Measurements from ENCODE around the gene AZIN2.
"Not testable (repeated sequence)": the region's sequence is repeated elsewhere in the genome, so short reads cannot be mapped to it uniquely, and the experiment has no call there.

The AZIN2 gene

DNA sequence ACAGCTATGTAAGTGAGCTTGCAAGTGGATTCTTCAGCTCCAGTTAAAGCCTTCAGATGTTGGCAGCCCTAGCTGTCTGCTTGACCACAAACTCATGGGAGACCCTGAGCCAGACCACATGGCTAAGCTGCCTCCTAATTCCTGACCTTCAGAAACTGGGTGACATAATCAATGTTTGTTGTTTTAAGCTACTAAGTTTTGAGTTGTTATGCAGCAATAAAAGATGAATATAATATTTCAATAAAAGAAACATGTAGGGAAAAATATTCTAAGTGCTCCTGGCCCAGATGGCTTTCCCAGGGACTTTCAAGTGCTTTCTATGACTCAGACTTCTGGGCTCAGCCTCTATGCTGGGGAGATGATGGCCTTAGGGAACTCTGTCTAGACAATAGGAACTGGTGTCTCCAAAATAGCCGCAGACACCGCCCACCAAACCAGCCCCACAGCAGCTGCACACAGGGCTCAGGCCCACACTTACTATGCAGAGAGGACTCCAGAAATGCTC, 20.3 kb upstream of the AZIN2 start:
- no peak for DNase-seq

DNA sequence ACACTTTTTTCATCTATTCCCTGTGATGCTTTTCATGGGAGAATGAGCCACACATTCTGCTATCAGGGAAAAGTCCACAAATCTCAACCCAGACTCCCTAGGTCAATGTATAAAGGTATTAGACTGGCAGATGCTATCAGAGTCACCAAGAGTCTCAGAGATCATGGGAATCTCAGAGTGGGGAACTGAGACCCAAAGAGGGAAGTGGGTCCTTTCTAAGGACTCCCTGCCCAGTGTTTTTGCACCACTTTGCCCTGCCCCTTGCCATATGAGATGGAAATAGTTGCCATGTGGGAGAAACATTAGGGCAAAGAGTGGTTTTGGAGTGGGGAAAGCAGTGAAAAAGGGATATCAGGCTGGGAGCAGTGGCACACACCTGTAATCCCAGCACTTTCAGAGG, 19.1 kb upstream of the AZIN2 start:
- DNase-seq, result no peak

DNA sequence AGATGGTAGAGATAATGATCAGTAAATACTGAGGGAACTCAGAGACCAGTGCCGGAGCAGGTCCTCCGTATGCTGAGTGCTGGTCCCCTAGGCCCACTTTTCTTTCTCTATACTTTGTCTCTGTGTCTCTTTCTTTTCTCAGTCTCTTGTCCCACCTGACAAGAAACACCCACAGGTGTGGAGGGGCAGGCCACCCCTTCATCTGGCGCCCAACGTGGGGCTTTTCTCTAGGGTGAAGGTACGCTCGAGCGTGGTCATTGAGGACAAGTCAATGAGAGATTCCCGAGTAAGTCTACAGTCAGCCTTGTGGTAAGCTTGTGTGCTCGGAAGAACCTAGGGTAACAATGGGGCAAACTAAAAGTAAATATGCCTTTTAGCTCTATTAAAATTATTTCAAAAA, 16.7 kb upstream of the AZIN2 start:
- not testable (repeated sequence) for DNase-seq

DNA sequence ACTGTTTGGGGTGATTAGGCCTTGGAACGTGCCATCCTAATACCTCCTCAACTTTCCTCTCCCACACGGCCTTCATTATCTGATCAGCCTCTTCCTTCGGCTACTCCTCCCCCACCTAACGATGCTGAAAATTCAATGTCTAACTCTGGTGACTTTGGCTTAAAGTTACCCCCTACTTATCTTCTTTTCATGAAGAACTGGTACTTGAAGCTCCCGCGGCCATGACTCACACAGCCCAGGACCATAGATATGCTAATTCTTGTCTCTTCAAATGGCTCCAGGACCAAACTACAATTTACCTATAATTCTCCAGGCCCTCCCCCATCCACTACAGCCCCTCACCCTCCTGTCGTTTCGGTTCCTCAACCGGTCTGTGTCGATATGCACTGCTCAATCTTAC, 15.7 kb upstream of the AZIN2 start:
- no peak for DNase-seq

DNA sequence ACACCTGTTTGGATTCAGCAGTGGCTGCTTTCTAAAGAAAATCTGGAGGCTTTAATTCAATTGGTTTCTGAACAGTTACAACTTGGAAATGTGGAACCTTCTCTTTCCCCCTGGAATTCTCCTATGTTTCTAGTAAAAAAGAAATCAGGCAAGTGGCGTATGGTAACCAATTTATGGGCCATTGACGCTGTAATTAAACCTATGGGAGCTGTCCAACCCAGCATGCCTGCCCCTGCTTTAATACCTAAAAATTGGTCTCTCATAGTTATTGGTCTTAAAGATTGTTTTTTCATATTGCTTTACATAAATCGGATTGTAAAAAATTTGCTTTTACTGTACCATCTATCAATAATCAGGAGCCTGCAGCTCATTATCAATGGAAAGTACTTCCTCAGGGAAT, 14.5 kb upstream of the AZIN2 start:
- not testable (repeated sequence) for DNase-seq

DNA sequence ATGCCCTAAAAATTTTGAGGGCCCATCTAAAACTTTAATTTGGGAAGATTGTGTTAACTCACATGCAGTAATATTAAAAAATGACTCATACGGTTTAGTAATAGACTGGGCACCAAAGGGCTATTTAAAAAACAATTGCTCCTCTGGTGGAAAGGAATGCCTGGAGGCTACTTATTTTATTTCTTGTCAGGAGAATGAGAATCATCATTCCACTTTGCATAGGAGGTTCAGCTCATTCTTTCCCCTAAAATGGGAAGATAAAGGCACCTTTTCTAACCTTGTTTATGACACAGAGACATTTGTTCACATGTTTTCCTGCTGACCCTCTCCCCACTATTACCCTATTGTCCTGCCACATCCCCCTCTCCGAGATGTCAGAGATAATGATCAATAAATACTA, 12.8 kb upstream of the AZIN2 start:
- DNase-seq, result not testable (repeated sequence)

DNA sequence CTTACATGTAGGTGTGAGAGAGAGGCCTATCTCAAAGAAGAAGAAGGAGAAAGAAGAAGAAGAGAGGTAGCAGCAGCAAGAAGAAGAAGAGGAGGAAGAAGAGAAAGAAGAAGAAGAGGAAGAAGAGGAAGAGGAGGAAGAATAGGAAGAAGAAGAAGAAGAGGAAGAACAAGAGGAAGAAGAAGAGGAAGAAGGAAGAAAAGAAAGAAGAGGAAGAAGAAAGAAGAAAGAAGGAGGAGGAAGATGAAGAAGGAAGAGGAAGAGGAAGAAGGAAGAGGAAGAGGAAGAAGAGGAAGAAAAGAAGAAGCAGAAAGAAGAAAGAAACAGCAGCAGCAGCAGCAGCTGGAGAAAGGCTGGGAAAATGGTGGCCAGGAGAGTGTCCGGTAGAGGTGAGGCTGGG, 10.3 kb upstream of the AZIN2 start:
- DNase-seq, result no peak

DNA sequence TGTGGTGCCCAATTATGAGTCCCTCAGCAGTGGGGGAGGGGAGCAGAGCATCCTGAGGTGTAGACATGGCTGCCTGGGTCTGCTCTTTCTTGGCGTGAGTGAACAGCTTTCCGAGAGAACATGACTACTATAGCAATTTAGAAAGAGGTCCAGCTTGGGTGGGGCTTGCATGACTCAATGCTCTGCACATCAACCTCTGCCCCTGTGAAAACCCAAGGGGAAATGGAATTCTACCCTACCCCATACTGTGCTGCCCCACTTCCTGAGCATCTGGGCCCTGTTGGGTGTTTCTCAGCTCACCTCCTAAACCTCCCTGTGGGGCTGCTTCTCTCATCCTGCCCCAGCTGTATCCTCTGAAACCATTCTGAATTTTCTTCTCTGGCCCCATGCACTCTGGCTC, 8.2 kb upstream of the AZIN2 start:
- no peak for DNase-seq

DNA sequence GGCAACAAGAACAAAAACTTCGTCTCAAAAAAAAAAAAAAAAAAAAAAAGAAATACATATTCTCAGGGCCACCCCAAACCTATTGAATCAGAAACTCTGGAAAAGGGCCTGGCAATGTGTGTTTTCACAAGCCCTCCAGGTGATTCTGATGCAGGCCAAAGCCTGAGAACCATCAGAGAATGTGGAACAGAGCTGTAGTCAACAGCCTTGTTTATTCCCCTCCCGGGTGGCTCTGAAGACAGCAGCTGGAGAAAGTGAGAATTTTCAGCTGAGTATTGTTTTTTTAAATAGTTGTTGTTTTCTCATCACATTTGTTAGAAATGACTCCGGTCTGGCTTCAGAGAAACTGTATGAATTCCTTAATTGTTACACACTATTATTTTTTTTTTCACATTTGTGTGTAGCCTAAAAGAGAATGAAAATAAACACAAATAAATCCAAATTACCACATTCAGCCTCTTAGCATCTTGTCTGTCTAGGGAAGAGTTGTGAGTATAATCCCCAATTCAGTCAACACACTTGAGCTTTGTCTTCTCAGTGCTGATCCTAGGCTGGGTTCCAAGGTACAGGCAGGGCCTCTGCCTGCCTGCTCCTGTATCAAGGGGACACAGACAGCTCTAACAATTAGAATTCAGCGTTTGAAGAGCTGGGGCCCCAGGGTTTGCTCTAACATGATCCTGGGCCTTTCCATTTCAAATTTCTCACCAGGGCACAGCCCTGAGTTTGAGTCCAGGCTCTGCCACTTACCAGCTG, 6.6 kb upstream of the AZIN2 start:
- DNase-seq, result no peak

DNA sequence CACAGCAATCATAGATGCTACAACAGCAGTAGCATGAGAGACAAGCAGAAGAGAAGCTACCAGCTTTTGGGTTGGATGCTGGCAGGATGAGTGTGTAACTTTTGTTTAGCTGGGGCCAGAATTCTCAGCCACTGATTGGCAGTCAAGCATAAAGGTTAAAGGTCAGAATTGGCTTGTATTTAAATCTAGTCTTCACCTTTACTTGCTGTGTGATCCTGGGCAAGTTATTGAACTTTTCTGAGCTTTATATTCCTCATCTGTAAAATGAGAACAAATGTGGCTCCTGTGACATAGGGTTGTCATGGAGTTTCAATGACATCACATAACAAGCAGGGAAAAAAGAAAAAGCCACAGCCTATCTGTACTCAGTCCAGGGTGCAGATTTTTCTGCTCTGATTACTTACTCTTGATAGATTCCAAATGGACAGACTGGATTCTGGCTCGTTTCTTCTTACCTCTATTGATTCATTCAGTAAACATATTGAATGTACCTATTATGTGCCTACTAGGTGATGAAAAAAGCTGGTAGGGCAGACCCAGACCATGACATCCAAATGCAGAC, 2.8 kb upstream of the AZIN2 start:
- no peak for DNase-seq

DNA sequence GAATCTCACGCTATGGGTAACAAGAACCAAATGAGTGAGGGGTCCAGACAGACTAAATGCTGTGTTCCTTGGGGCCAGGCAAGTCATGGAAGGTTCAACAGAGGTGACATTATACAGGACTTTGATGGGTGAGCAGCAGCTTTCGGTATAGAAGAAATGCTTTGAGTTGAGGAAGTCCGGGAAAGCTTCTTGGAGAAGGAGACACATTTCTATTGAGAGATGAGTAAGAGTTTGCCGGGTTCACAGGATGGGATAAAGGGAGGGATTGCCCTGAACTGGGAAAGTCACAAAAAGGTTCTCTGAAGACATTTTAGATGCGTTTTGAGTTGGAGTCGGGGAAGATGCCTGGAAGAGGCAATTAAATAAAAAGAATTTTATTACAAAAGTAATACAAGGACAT, 580 bp upstream of the AZIN2 start:
- DNase-seq, result no peak

DNA sequence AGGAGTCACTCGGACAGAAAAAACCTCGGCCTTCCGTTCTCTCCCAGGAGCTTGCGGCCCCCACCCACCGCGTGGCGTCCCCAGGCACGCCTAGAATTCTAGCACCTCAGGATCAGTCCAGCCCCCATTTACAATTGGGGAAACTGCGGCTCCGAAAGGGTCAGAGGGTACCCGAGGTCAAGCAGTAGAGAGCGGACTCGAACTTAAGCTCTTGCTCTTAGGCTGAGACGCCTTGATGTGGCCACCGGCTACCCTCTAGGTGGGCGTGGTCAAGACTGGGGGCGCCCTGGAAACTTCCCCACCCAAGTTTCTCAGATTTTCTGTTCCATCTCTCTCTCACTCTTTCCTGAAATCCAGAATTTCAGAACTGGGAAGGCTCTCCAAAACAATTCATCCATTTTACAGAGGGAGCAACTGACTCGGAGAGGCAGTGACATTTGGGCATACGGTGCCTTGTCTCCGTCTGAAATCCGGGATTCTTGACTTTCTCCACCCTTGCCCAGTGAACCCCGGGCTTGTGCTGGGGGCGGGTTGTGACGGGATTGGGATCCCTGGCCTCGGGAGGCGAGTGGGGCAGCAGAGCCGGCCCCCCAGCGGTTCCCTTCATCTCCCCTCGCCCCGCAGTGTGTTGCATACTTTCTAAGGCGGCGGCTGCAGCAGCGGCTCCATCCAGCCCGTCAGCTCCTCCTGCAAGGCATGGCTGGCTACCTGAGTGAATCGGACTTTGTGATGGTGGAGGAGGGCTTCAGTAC, 777 bp downstream of the AZIN2 start:
- no peak for DNase-seq

DNA sequence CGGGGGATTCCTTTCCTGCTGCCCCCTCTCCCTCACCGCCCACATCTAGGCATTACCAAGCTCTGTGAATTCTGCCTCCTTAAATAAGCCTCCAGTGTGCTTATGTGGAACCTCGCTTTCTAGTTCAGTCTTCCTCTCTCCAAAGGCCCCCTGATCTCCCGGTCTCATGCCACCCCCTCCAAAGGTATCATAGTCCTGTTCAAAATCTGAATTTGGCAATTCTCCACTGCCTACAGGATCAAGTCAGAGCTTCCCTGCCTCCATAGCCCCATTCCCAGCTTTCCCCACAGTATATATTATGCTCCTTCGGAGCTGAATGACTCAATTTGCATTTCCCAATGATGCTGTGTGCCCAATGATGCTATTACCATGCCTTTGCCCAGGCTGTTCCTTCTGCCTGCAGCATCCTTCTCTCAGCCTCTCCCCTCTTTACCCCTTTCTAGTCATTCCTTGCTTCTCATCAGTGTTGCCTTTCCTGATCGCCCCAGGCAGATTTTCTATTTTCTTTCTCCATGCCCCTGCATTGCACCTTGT, 1.7 kb downstream of the AZIN2 start:
- DNase-seq, result no peak

DNA sequence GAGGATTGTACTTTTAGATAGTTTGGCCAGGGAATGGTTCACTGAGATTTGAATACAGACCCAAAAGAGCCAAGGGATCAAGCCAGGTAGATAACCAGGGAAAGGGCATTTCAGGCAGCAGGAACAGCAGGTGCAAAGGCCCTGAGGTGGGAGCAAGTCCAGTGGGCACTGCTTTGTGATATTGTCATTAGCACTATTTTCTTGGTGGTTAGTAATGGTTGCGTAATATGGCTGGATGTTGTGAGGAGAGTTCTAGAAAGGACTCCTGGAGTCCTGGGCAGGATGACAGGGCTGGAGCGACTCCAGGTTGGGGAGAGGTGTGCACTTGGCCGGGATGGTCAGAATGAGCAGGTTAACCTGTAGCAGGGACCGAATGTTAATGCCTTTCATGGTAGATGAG, 4.4 kb downstream of the AZIN2 start:
- no peak for DNase-seq

DNA sequence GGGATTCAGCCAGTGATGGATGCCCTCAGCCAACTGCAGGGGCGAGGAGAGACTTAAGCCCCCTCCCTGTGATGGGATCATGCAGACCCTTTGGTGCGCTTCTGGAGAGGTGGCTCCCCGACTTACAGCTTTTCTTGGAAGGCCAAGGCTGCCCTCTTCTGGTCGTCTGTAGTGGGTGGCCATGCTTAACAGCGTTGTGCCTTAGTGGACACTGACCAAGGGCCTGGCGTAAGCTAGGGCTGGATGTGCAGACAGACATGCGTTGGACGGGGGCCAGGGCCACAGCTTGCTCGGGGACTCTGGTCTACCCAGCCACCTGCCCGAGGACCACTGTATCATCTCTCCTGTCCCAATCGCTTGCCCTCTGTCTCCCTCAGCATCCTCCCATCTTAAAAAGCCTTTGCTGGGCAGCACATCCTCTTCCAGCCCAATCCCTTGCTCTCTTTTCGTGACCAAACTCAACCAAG, 5.5 kb downstream of the AZIN2 start:
- peak; percentile 33 to 78 for DNase-seq

DNA sequence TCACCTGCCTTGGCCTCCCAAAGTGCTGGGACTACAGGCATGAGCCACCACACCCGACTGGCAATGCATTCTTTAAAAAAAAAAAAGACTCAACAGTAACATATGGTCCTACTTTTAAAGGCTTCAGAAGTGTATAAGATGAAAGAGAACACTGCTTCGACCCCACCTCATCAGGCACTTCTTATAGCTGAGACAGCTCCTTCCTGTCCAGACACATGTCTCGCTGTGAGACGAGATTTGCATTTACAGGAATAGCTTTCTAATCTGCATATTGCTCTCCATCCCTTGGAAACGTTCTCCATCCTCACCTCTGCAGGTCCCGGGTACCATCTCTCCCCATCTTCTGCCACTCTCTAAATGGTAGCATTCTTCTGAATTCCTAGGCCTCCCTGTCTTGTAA, 6.7 kb downstream of the AZIN2 start:
- DNase-seq, result no peak

DNA sequence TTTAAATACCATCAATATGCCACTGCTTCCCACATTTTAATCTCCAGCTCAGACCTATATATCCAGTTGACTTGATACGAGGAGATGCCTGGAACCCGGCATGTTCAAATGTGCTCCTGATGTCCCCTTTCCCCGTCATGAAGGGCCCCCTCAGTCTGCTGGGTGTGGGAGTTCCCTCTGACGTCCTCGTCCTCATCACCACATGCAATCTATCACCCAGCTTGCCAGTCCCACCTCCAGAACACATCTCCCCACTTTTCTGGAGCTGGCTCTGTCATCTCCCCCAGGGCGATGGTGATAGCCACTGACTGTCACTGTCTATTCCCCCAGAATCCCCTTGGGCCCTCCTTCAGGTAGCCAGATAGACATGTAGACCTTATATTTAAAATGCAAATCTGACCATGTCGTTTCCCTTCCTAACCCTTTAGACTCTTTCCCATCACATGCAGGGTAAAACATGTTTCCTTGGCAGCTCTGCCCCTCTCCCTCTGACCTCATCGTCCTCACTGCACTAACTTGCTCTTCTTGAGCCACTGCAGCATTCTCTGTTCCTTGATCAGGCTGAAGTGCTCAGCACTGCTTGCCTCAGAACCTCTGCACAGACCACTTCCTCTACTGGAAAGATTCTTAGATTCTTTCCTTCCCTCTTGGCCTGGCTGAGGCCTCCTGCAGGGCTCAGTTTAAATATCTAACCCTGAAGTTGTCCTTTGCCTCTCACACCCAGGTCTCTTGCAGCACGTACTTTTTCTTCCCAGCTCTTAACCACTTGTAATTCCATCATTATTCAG, 7.4 kb downstream of the AZIN2 start:
- no peak for DNase-seq

DNA sequence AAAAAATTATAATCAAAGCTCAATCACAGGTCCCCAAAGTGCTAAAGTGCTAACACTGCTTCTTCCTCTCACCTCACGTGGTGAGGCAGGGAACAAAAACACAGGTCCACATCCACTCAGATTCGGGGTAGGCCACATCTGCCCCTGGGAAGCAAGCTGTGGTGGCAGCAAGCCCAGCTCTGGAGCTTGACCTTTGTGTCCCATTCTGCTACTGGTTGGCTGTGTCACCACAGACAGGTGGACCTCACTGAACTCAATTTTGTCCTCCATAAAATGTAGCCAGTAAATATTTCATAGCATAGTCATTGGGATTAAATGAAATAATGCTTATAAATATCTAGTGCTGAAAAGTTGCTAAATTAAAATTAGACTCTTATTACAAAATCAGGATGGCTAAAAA, 8.5 kb downstream of the AZIN2 start:
- DNase-seq, result no peak

DNA sequence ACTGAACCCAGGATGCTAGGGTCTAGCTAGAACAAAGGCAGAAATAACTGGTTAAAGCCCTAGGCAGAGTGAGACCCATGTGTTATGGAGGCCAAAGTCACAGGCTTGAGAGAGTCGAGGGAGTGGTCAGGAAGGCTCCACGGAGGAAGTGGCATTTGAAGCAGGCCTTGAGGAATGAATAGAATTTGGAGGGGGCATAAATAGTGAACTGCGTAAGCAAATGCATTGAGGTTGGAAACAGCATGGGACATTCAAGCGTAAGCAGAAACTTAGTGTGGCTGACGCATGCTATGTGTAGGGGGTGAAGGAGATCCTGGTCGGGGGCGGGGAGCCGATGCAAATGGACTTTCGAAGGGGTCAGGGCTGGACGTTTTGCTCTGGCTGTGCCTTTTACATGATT, 11.5 kb downstream of the AZIN2 start:
- DNase-seq, result no peak

DNA sequence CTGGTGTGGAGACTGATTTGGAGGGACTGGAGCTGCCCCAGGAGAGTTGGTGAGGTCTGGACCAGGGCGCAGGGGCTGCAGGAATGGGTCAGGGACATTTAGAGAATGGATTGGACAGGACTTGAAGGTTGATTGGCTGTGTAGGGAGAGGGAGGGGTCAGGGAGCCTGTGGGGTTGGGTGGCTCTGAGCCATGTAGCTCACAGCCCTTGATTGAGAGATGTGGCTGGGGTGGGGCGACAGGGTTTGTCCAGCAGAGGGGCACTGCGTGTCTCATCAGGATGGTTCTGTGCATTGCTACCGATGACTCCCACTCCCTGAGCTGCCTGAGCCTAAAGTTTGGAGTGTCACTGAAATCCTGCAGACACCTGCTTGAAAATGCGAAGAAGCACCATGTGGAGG, 12.1 kb downstream of the AZIN2 start:
- DNase-seq, result no peak

DNA sequence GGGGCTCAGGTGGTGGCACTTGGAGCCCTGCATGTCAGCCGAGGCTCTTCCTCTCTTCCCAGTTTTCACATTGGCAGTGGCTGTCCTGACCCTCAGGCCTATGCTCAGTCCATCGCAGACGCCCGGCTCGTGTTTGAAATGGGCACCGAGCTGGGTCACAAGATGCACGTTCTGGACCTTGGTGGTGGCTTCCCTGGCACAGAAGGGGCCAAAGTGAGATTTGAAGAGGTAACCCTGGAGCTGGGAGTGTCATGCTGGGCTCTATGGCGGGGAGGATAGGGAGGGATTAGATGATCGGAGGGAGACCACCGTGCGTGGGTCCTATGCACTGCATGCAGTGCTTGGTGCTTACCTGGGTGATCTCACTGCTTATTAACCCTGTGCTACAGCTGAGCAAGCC, 13.5 kb downstream of the AZIN2 start:
- DNase-seq, result no peak

DNA sequence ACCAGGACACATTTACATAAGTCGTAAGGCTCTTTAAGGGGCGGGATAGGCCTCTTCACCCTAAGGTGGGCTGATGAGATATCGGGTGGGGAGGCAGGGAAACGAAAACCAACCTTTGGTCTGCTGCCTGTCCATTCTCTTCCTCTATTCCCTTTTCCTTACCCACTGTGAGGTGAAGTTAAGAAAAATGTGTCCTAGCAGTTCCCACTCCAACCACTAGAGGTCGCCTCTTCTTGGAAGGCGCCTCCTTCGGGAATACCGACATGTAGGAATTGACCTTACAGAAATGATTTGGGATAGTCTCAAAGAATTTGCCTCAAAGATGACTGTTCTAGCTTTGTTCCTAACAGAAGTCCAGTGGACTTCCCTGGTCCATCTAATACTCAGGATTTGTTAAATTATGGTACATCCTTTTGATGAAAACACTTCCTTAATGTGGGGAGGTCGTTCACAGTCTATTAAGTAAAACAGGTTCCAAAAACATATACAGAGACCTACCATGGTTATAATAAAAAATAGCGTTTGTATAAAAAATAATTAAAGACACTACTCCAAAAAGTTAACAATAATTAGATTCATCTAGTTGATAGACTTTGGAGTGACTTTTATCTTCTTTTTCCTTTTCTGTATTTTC, 14.1 kb downstream of the AZIN2 start:
- no peak for DNase-seq

Data from cerebellar nuclear complex (tissue), 1 donor.